K562 (cell line): Measurements from ENCODE around the gene NPB. TPM values are rescaled to one million over a fixed set of nuclear protein-coding genes. Genes with fewer than 3 reads are reported as not detected.

Experiments
- FOXJ2 ChIP-seq: fragments of 200-800 bp; sonication (Bioruptor generic); IDR thresholded peaks from 2 replicates; pipeline ENCODE4 v1.6.1; 2016; ENCODE audit warnings: missing genetic modification characterization, missing compliant biosample characterization
- MTF1 ChIP-seq: fragments of 250-450 bp; sonication (Bioruptor Pico); IDR thresholded peaks from 2 replicates; pipeline ENCODE4 v1.9.0; 2021; ENCODE audit warnings: moderate library complexity, mild to moderate bottlenecking, inconsistent platforms, borderline replicate concordance
- NFYB ChIP-seq: IDR thresholded peaks from 2 replicates; pipeline ENCODE4 v1.6.1; 2011; ENCODE audit warnings: mild to moderate bottlenecking, moderate library complexity; ENCODE audit not compliant: insufficient read length; ENCODE audit errors: extremely low read depth
- POLR2AphosphoS2 ChIP-seq: IDR thresholded peaks from 2 replicates; pipeline ENCODE4 v1.6.1; 2012; ENCODE audit warnings: low read length, improper control_type of control experiment
- POLR2H ChIP-seq: IDR thresholded peaks from 2 replicates; pipeline ENCODE4 v1.6.1; 2016; ENCODE audit warnings: missing genetic modification characterization, low read depth, mild to moderate bottlenecking, control low read depth, missing compliant biosample characterization, moderate library complexity
- PTRF ChIP-seq: fragments of 450-650 bp; IDR thresholded peaks from 2 replicates; pipeline ENCODE4 v1.6.1; 2016; ENCODE audit warnings: mild to moderate bottlenecking, missing genetic modification characterization, missing compliant biosample characterization
- RHOXF2B ChIP-seq: fragments of 250-450 bp; sonication (Bioruptor Pico); conservative IDR thresholded peaks from 2 replicates; pipeline ENCODE4 v1.5.1; 2021
- SREBF1 ChIP-seq: fragments of 150-350 bp; IDR thresholded peaks from 2 replicates; pipeline ENCODE4 v1.6.1; 2014; ENCODE audit warnings: antibody characterized with exemption, low read depth, low read length, borderline replicate concordance
- STAT5B ChIP-seq: fragments of 250-450 bp; sonication (Bioruptor Pico); IDR thresholded peaks from 2 replicates; pipeline ENCODE4 v1.8.0; 2021; ENCODE audit warnings: mild to moderate bottlenecking, inconsistent platforms
- polyA plus RNA-seq, 8 experiments: library from polyadenylated mRNA; depleted of rRNA in 4 of 8; stranded (reverse) in 5 of 8; unstranded in 3 of 8; fragments of >200 nt; fragmentation: Nextera tagmentation in 2 of 8; fragmentation: Illumina TruSeq in 1 of 8; extraction: Ambion mirVana in 2 of 8; extraction: Trizol in 1 of 8; gene quantifications; 2 replicates each; pipeline versions ENCODE4 v1.2.1 to v1.2.3, GENCODE V29; 2011 to 2014; ENCODE audit warnings: inconsistent platforms in 1 of 8, missing spikeins in 1 of 8
- total RNA-seq, 7 experiments: library from RNA; depleted of rRNA in 6 of 7; stranded (reverse); fragments of >200 nt in 6 of 7; fragmentation: Illumina TruSeq in 2 of 7; extraction: Trizol in 2 of 7; gene quantifications; 2 replicates each; pipeline versions ENCODE4 v1.2.1 to v1.2.3, GENCODE V29; 2011 to 2021; ENCODE audit warnings: low replicate concordance in 1 of 7
- TF ChIP-seq, protein P1 (sequence below): sonication (generic); formaldehyde crosslinking; IDR thresholded peaks from 2 replicates; pipeline ENCODE4 v1.8.0; 2022; ENCODE audit warnings: mild to moderate bottlenecking, missing genetic modification reagents
- TF ChIP-seq, protein P2 (sequence below): fragments of 450-650 bp; formaldehyde crosslinking; IDR thresholded peaks from 2 replicates; pipeline ENCODE4 v1.4.0; 2020; ENCODE audit warnings: mild to moderate bottlenecking, mixed read lengths
- TF ChIP-seq, protein P3 (sequence below): conservative IDR thresholded peaks from 2 replicates; pipeline ENCODE4 v1.6.1; 2011; ENCODE audit warnings: low read depth, mild to moderate bottlenecking, low read length; ENCODE audit not compliant: control insufficient read depth

NPB gene
- total and polyA plus RNA-seq, 9 of the 15 experiments (the other 6 are each of a cell fraction or from before 2014, with no cell fraction given) = 0.03 to 0.61 (median 0.14) TPM; not detected in 2

- TF ChIP-seq POLR2AphosphoS2 = no peak
- TF ChIP-seq, protein P1, sequence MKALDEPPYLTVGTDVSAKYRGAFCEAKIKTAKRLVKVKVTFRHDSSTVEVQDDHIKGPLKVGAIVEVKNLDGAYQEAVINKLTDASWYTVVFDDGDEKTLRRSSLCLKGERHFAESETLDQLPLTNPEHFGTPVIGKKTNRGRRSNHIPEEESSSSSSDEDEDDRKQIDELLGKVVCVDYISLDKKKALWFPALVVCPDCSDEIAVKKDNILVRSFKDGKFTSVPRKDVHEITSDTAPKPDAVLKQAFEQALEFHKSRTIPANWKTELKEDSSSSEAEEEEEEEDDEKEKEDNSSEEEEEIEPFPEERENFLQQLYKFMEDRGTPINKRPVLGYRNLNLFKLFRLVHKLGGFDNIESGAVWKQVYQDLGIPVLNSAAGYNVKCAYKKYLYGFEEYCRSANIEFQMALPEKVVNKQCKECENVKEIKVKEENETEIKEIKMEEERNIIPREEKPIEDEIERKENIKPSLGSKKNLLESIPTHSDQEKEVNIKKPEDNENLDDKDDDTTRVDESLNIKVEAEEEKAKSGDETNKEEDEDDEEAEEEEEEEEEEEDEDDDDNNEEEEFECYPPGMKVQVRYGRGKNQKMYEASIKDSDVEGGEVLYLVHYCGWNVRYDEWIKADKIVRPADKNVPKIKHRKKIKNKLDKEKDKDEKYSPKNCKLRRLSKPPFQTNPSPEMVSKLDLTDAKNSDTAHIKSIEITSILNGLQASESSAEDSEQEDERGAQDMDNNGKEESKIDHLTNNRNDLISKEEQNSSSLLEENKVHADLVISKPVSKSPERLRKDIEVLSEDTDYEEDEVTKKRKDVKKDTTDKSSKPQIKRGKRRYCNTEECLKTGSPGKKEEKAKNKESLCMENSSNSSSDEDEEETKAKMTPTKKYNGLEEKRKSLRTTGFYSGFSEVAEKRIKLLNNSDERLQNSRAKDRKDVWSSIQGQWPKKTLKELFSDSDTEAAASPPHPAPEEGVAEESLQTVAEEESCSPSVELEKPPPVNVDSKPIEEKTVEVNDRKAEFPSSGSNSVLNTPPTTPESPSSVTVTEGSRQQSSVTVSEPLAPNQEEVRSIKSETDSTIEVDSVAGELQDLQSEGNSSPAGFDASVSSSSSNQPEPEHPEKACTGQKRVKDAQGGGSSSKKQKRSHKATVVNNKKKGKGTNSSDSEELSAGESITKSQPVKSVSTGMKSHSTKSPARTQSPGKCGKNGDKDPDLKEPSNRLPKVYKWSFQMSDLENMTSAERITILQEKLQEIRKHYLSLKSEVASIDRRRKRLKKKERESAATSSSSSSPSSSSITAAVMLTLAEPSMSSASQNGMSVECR (CRISPR knock-in tag) = peak; percentile 40; the same call in 1 of the 2 replicates
- no peak for TF ChIP-seq SREBF1
- TF ChIP-seq MTF1 (CRISPR knock-in tag) = no peak
- no peak for TF ChIP-seq FOXJ2 (tag)
- TF ChIP-seq, protein P2, sequence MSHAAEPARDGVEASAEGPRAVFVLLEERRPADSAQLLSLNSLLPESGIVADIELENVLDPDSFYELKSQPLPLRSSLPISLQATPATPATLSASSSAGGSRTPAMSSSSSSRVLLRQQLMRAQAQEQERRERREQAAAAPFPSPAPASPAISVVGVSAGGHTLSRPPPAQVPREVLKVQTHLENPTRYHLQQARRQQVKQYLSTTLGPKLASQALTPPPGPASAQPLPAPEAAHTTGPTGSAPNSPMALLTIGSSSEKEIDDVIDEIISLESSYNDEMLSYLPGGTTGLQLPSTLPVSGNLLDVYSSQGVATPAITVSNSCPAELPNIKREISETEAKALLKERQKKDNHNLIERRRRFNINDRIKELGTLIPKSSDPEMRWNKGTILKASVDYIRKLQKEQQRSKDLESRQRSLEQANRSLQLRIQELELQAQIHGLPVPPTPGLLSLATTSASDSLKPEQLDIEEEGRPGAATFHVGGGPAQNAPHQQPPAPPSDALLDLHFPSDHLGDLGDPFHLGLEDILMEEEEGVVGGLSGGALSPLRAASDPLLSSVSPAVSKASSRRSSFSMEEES = no peak
- TF ChIP-seq PTRF (tag) = no peak
- no peak for TF ChIP-seq STAT5B (CRISPR knock-in tag)
- TF ChIP-seq NFYB = no peak
- no peak for TF ChIP-seq POLR2H (tag)
- TF ChIP-seq, protein P3, sequence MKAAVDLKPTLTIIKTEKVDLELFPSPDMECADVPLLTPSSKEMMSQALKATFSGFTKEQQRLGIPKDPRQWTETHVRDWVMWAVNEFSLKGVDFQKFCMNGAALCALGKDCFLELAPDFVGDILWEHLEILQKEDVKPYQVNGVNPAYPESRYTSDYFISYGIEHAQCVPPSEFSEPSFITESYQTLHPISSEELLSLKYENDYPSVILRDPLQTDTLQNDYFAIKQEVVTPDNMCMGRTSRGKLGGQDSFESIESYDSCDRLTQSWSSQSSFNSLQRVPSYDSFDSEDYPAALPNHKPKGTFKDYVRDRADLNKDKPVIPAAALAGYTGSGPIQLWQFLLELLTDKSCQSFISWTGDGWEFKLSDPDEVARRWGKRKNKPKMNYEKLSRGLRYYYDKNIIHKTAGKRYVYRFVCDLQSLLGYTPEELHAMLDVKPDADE = no peak; the same call in 1 of the 2 replicates
- no peak for TF ChIP-seq RHOXF2B (CRISPR knock-in tag)
Observed at GRCh38 chr17:81926451-81927151, 24.6 kb downstream of the NPB start (continued).
